GM12878 (cell line): ENCODE data around the gene SORT1. TPM values are rescaled to one million over a fixed set of nuclear protein-coding genes. Genes with fewer than 3 reads are reported as not detected.

Source experiments
- ATAC-seq: fragments of 200-7000 bp; cut with Tn5 transposase; 3 replicates; pipeline ENCODE4 v1.9.1; 2020; ENCODE audit warnings: mild to moderate bottlenecking, moderate library complexity
- BruUV-seq: library from RNA; stranded (reverse); fragments of 400-500 nt; replicated peaks from 2 replicates; lab custom pipeline; 2021; lab: Mats Ljungman, UMichigan
- CTCF ChIA-PET: fragments of 300-600 bp; sonication (Branson Sonifier 250); formaldehyde crosslinking; extraction: SDS; loops from one replicate; lab custom pipeline; 2021; ENCODE audit warnings: inconsistent platforms; lab: Yijun Ruan, JAX
- POLR2A ChIA-PET: fragments of 350-600 bp; formaldehyde crosslinking; extraction: SDS; loops from one replicate; lab custom pipeline; 2021; ENCODE audit warnings: inconsistent platforms; lab: Charles Lee
- RAD21 ChIA-PET: fragments of 300-600 bp; sonication (Branson Sonifier 250); formaldehyde crosslinking; loops from one replicate; lab custom pipeline; 2023; ENCODE audit warnings: antibody characterized with exemption; ENCODE audit not compliant: unreplicated experiment; lab: Charles Lee
- SMC1A ChIA-PET: fragments of 300-600 bp; sonication (Branson Sonifier 250); formaldehyde crosslinking; loops from one replicate; lab custom pipeline; 2023; ENCODE audit not compliant: unreplicated experiment, uncharacterized antibody; lab: Charles Lee
- DNase-seq: peaks from one replicate; pipeline ENCODE4 v3.0.0-alpha.2; 2011; ENCODE audit warnings: low read depth, low spot score
- FAIRE-seq: peaks from 3 replicates; lab custom pipeline; 2011; peaks lifted over from hg19 to GRCh38; lab: Jason Lieb, UNC
- H2AFZ ChIP-seq: 2 replicates; pipeline ENCODE4 v1.6.0; 2011; ENCODE audit warnings: low read depth, low read length, control low read depth; ENCODE audit not compliant: control insufficient read depth
- H3K27ac ChIP-seq: 2 replicates; pipeline ENCODE4 v1.5.1; 2011; ENCODE audit warnings: control low read depth; ENCODE audit not compliant: control insufficient read depth, insufficient read depth
- H3K27me3 ChIP-seq, 2 experiments: replicated peaks in 1 of 2; 2 replicates each; pipeline versions ENCODE4 v1.6.0 to v1.6.1; 2011; ENCODE audit warnings: low read length in 1 of 2; ENCODE audit not compliant: control insufficient read depth in 2 of 2, insufficient read depth in 2 of 2
- H3K36me3 ChIP-seq, 2 experiments: 2 replicates each; pipeline ENCODE4 v1.5.1; 2011; ENCODE audit warnings: low read length in 1 of 2; ENCODE audit not compliant: control insufficient read depth in 2 of 2, insufficient read depth in 2 of 2
- H3K4me1 ChIP-seq: 2 replicates; pipeline ENCODE4 v1.6.1; 2011; ENCODE audit warnings: mild to moderate bottlenecking, low read length, moderate library complexity, mixed read lengths; ENCODE audit not compliant: control insufficient read depth, insufficient read depth
- H3K4me2 ChIP-seq: 2 replicates; pipeline ENCODE4 v1.6.0; 2011; ENCODE audit warnings: control low read depth; ENCODE audit not compliant: control insufficient read depth, insufficient read depth
- H3K4me3 ChIP-seq: fragments of 200-600 bp; sonication (generic); 2 replicates; pipeline ENCODE4 v1.5.1; 2016
- H3K79me2 ChIP-seq: 2 replicates; pipeline ENCODE4 v1.6.0; 2011; ENCODE audit warnings: low read length; ENCODE audit not compliant: control insufficient read depth, insufficient read depth
- H3K9ac ChIP-seq: 2 replicates; pipeline ENCODE4 v1.8.0; 2011; ENCODE audit warnings: low read length, control low read depth, mixed read lengths; ENCODE audit not compliant: control insufficient read depth, insufficient read depth
- H3K9me3 ChIP-seq: replicated peaks from 3 replicates; pipeline ENCODE4 v1.5.1; 2011; ENCODE audit warnings: mild to moderate bottlenecking, low read length; ENCODE audit not compliant: control insufficient read depth, insufficient read depth
- H4K20me1 ChIP-seq: 2 replicates; pipeline ENCODE4 v1.6.0; 2011; ENCODE audit not compliant: control insufficient read depth, insufficient read depth
- MTA2 ChIP-seq: fragments of 450-650 bp; IDR thresholded peaks from 2 replicates; pipeline ENCODE4 v1.6.1; 2016; ENCODE audit warnings: low read depth, mild to moderate bottlenecking, moderate library complexity
- MXI1 ChIP-seq: fragments of 150-350 bp; IDR thresholded peaks from 2 replicates; pipeline ENCODE4 v1.6.1; 2011; ENCODE audit warnings: low read depth, mild to moderate bottlenecking, inconsistent platforms, low read length, improper control_type of control experiment
- NRF1 ChIP-seq: conservative IDR thresholded peaks from 2 replicates; pipeline ENCODE4 v1.6.1; 2011; ENCODE audit warnings: mild to moderate bottlenecking, low read depth, low read length, improper control_type of control experiment
- PAX8 ChIP-seq: fragments of 450-650 bp; IDR thresholded peaks from 2 replicates; pipeline ENCODE4 v1.6.1; 2017; ENCODE audit warnings: mild to moderate bottlenecking, moderate library complexity
- SUPT20H ChIP-seq: IDR thresholded peaks from 2 replicates; pipeline ENCODE4 v1.6.1; 2011; ENCODE audit warnings: low read depth, mild to moderate bottlenecking, low read length, moderate library complexity, borderline replicate concordance; ENCODE audit not compliant: control insufficient read depth
- ZNF274 ChIP-seq: IDR thresholded peaks from one replicate; pipeline ENCODE4 v1.8.0; 2011; ENCODE audit not compliant: insufficient read length, insufficient read depth
- WGBS: methylation state at CpG from one replicate; pipeline ENCODE4 v1.1.6; 2016; ENCODE audit warnings: low lambda C conversion rate; ENCODE audit not compliant: insufficient replicate concordance, insufficient coverage; ENCODE audit errors: missing lambda C conversion rate; 5-methylcytosine and 5-hydroxymethylcytosine counted together
- in situ Hi-C: fragments of 300-500 bp; cut with MboI; formaldehyde crosslinking; loops from 9 replicates; pipeline ENCODE4 v1.14.3; 2018; ENCODE audit warnings: mixed read lengths
- intact Hi-C: fragments of 100-400 bp; cut with micrococcal nuclease; formaldehyde crosslinking; loops from one replicate; pipeline ENCODE4 v1.14.2; 2022; ENCODE audit not compliant: unreplicated experiment
- polyA plus RNA-seq, 11 experiments: library from polyadenylated mRNA; depleted of rRNA in 4 of 11; unstranded in 6 of 11; stranded (reverse) in 5 of 11; fragments of >200 nt; fragmentation: Nextera tagmentation in 4 of 11; fragmentation: Illumina TruSeq in 1 of 11; extraction: Ambion mirVana in 4 of 11; extraction: Trizol in 1 of 11; gene quantifications; 1 replicate in 1 of 11; 2 replicates in 10 of 11; pipeline versions ENCODE4 v1.2.1 to v1.2.3, GENCODE V29; 2011 to 2016; ENCODE audit warnings: inconsistent platforms in 2 of 11, missing spikeins in 2 of 11, low read depth in 1 of 11
- total RNA-seq, 4 experiments: library from RNA; depleted of rRNA in 3 of 4; stranded (reverse); fragments of >200 nt in 3 of 4; fragmentation: Illumina TruSeq in 1 of 4; extraction: Trizol in 1 of 4; gene quantifications; 2 replicates each; pipeline versions ENCODE4 v1.2.1 to v1.2.3, GENCODE V29; 2013 to 2021

The SORT1 gene
- total and polyA plus RNA-seq, 10 of the 15 experiments (the other 5 are each of a cell fraction or from before 2014, with no cell fraction given) = 0.06 to 1.9 (median 0.33) TPM; not detected in 1

GRCh38 chr1:109273570-109274288, 124.0 kb downstream of the SORT1 start:
- no peak for DNase-seq
- CTCF ChIA-PET = interaction anchor here (1.1 kb wide), 1 partner anchor 259 kb away, joined by 3 read pairs; no protein-coding TSS in a partner anchor
- Histone ChIP-seq H2AFZ (no peak overlapping the region), H3K27me3 (peaks cover 0 to 1% of the 10 kb centered on the region in 2 experiments; a peak in 1 of 4 replicates), H3K4me3 (no peak overlapping the region)
- 63% methylated on average over 23 of the region's 30 CpGs for WGBS
- TF ChIP-seq MXI1 (no peak), SUPT20H (no peak), NRF1 (no peak), ZNF274 (no peak), PAX8 (no peak), MTA2 (no peak)
- TF ChIP-seq, all 136 proteins: peak for 0
- H4K20me1 ChIP-seq = no peaks in the 10 kb centered on the region
- intact Hi-C loops = no loop called here
- no peak for ATAC-seq
- no peaks in the 10 kb centered on the region for H3K4me1 ChIP-seq
- no peaks in the 10 kb centered on the region for H3K9me3 ChIP-seq
- in situ Hi-C loops = no loop called here
- H3K36me3 ChIP-seq = no peaks in the 10 kb centered on the region
- SMC1A ChIA-PET = no interaction called here
- RAD21 ChIA-PET = no interaction called here
- no peak overlapping the region for H3K4me2 ChIP-seq
- FAIRE-seq = no peak
- no peak overlapping the region for H3K9ac ChIP-seq
- no peak overlapping the region for H3K27ac ChIP-seq
- POLR2A ChIA-PET = no interaction called here
- BruUV-seq = no TSS peak
- no peaks in the 10 kb centered on the region for H3K79me2 ChIP-seq
